ENCODE measurements around the gene NFE2L2.
"Not testable (repeated sequence)": the region's sequence is repeated elsewhere in the genome, so short reads cannot be mapped to it uniquely, and the experiment has no call there.

The NFE2L2 gene

DNA sequence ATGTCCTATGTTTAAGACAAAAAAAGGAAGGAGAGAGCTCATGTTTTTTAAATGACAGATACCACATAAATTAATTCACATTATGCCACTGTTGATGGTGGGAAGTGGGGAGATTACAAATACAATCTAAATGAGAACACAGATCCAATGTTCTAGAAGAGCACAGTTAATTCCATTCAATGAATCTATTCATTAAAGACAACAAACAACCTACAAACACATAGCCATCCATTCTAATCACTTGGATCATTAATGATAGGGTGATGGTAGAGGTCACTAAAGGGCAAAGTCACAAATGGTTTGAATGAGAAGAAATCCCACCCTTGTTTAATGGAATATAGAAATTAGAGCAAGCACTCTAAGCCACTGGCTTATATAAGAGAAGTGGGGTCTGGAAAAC lies 30.3 kb downstream of the NFE2L2 start:
- CTCF ChIA-PET = interaction anchor here (1.4 to 3.0 kb wide), 2 partner anchors 29 to 68 kb away, joined by 3 to 8 read pairs; no protein-coding TSS in a partner anchor
- H3K27ac ChIP-seq (ENCODE audit: insufficient read depth in 1 of 2, low read depth in 1 of 2, low read length in 2 of 2, poor library complexity in 1 of 2, severe bottlenecking in 2 of 2) = no peak overlapping the region
- H3K36me3 ChIP-seq (ENCODE audit: control insufficient read depth in 4 of 4, insufficient read depth in 4 of 4, low read length in 3 of 4) = peaks cover 10 to 56% (median 35%) of the 10 kb centered on the region in 4 experiments
- H3K4me3 ChIP-seq (ENCODE audit: control insufficient read depth in 1 of 7, extremely low read depth in 1 of 7, insufficient read depth in 4 of 7, low read depth in 2 of 7, low read length in 6 of 7) = no peak overlapping the region
- H3K27me3 ChIP-seq (replicated peaks in 2 of 5; ENCODE audit: control insufficient read depth in 4 of 5, insufficient read depth in 5 of 5, low read length in 4 of 5) = no peaks in the 10 kb centered on the region
- H3K4me1 ChIP-seq (ENCODE audit: control extremely low read depth in 1 of 4, control insufficient read depth in 4 of 4, insufficient read depth in 4 of 4, low read length in 3 of 4) = peaks cover 0 to 10% (median 5%) of the 10 kb centered on the region in 4 experiments
- DNase-seq = no peak
- POLR2A ChIA-PET = interaction anchor here (1.4 kb wide), 1 partner anchor 21 kb away, joined by 3 read pairs; no protein-coding TSS in a partner anchor
- H3K9me3 ChIP-seq (ENCODE audit: control extremely low read depth in 1 of 5, control insufficient read depth in 4 of 5, insufficient read depth in 2 of 5, low read depth in 1 of 5, low read length in 4 of 5) = no peaks in the 10 kb centered on the region

DNA sequence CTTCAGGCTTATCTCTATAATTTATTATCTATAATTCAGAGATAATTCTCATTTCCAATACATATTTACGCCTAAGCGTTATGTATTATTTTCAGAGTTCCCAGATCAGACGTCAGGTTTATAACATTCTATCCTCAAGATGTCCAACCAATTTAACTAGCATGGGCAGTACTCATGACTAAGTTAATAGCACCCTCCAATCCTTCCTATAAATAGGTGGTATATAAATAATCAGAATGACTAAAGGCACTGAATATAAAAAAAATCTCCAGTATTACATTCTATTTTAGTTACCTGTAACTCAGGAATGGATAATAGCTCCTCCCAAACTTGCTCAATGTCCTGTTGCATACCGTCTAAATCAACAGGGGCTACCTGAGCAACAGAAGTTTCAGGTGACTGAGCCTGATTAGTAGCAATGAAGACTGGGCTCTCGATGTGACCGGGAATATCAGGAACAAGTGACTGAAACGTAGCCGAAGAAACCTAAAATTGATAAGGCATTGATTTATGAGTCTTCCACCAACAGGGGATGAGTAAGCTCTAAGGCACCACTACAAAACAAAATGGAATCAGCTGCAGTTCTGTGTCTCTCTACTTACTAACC lies 32.3 kb downstream of the NFE2L2 start:
- Histone ChIP-seq H3K27ac (ENCODE audit: insufficient read depth in 1 of 2, low read depth in 1 of 2, low read length in 2 of 2, poor library complexity in 1 of 2, severe bottlenecking in 2 of 2) (no peak overlapping the region), H3K36me3 (ENCODE audit: control insufficient read depth in 4 of 4, insufficient read depth in 4 of 4, low read length in 3 of 4) (peaks cover 10 to 67% (median 36%) of the 10 kb centered on the region in 4 experiments)

DNA sequence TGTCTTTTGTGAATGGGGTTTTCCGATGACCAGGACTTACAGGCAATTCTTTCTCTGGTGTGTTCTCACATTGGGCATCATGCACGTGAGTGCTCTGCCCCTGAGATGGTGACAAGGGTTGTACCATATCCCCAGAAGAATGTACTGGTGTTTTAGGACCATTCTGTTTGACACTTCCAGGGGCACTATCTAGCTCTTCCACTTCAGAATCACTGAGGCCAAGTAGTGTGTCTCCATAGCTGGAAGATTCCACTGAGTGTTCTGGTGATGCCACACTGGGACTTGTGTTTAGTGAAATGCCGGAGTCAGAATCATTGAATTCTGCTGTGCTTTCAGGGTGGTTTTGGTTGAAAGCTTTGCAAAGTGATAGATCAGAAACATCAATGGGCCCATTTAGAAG lies 33.3 kb downstream of the NFE2L2 start:
- ChIA-PET POLR2A (interaction anchor here (1.3 kb wide), 1 partner anchor 13 kb away, joined by 4 read pairs; no protein-coding TSS in a partner anchor), CTCF (interaction anchor here (0.6 to 3.1 kb wide), 7 partner anchors 9 to 162 kb away, joined by 3 to 15 read pairs (median 3); no protein-coding TSS in a partner anchor)
- Histone ChIP-seq H3K9me3 (ENCODE audit: control extremely low read depth in 1 of 5, control insufficient read depth in 4 of 5, insufficient read depth in 2 of 5, low read depth in 1 of 5, low read length in 4 of 5) (no peaks in the 10 kb centered on the region), H3K4me1 (ENCODE audit: control extremely low read depth in 1 of 4, control insufficient read depth in 4 of 4, insufficient read depth in 4 of 4, low read length in 3 of 4) (peaks cover 0 to 10% (median 4%) of the 10 kb centered on the region in 4 experiments), H3K36me3 (ENCODE audit: control insufficient read depth in 4 of 4, insufficient read depth in 4 of 4, low read length in 3 of 4) (peaks cover 10 to 64% (median 36%) of the 10 kb centered on the region in 4 experiments), H3K27me3 (replicated peaks in 2 of 5; ENCODE audit: control insufficient read depth in 4 of 5, insufficient read depth in 5 of 5, low read length in 4 of 5) (no peaks in the 10 kb centered on the region), H3K4me3 (ENCODE audit: control insufficient read depth in 1 of 7, extremely low read depth in 1 of 7, insufficient read depth in 4 of 7, low read depth in 2 of 7, low read length in 6 of 7) (no peak overlapping the region), H3K27ac (ENCODE audit: insufficient read depth in 1 of 2, low read depth in 1 of 2, low read length in 2 of 2, poor library complexity in 1 of 2, severe bottlenecking in 2 of 2) (no peak overlapping the region)
- WGBS (ENCODE audit: insufficient coverage) = 97% methylated on average over 3 of the region's 3 CpGs
- no peak for DNase-seq

More for the DNA sequence above, 32.3 kb downstream of the NFE2L2 start:
- Histone ChIP-seq H3K4me3 (ENCODE audit: control insufficient read depth in 1 of 7, extremely low read depth in 1 of 7, insufficient read depth in 4 of 7, low read depth in 2 of 7, low read length in 6 of 7) (no peak overlapping the region), H3K4me1 (ENCODE audit: control extremely low read depth in 1 of 4, control insufficient read depth in 4 of 4, insufficient read depth in 4 of 4, low read length in 3 of 4) (peaks cover 0 to 5% (median 2%) of the 10 kb centered on the region in 4 experiments), H3K27me3 (replicated peaks in 2 of 5; ENCODE audit: control insufficient read depth in 4 of 5, insufficient read depth in 5 of 5, low read length in 4 of 5) (no peaks in the 10 kb centered on the region), H3K9me3 (ENCODE audit: control extremely low read depth in 1 of 5, control insufficient read depth in 4 of 5, insufficient read depth in 2 of 5, low read depth in 1 of 5, low read length in 4 of 5) (no peaks in the 10 kb centered on the region)
- ChIA-PET CTCF (interaction anchor here (1.0 to 3.0 kb wide), 5 partner anchors 10 to 64 kb away, joined by 3 to 8 read pairs (median 3); no protein-coding TSS in a partner anchor), POLR2A (no interaction called here)
- WGBS (ENCODE audit: insufficient coverage) = 91% methylated on average over 5 of the region's 8 CpGs
- no peak for DNase-seq

DNA sequence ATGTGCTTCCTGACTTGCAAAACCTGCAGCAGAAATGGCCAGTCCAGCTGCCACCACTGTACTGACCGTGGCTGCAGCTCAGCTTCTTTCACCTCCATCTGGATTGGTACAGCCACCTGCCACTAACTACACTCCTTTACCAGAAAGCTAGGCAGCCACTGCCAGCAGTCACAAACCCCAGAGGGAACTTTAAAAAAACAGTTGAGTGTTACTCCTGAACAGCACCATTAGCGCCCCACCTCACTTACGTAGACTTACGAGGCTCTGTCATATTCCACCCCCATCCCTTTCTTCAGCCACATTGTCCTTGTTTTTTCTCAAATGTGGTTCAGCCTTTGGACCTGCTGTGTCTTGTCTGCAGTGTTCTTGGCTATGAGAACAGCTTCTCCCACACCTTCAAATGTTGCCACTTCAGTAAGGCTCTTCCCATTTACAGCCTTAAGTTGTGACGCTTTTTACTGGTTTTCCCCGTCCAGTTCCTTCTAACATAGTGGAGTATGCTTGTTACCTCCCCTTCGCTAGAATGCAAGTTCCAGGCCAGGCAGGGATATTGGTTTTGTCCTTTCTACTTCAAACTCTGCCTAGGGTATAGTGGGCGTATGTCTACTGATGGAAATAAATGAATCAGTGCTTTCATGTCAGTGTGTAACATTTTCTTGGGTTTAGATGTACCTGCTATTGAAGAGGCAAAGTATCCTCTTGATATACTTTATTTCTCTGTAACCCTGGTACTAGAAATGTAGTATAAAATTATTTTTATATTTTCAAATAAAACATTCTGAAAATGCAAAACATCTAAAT lies 34.9 kb downstream of the NFE2L2 start:
- H3K27ac ChIP-seq (ENCODE audit: insufficient read depth in 1 of 2, low read depth in 1 of 2, low read length in 2 of 2, poor library complexity in 1 of 2, severe bottlenecking in 2 of 2) = no peak overlapping the region
- CTCF ChIA-PET = interaction anchor here (1.0 to 3.1 kb wide), 3 partner anchors 11 to 58 kb away, joined by 3 to 15 read pairs (median 3); no protein-coding TSS in a partner anchor
- H3K36me3 ChIP-seq (ENCODE audit: control insufficient read depth in 4 of 4, insufficient read depth in 4 of 4, low read length in 3 of 4) = peaks cover 8 to 61% (median 34%) of the 10 kb centered on the region in 4 experiments
- H3K4me1 ChIP-seq (ENCODE audit: control extremely low read depth in 1 of 4, control insufficient read depth in 4 of 4, insufficient read depth in 4 of 4, low read length in 3 of 4) = peaks cover 0 to 10% (median 4%) of the 10 kb centered on the region in 4 experiments
- H3K4me3 ChIP-seq (ENCODE audit: control insufficient read depth in 1 of 7, extremely low read depth in 1 of 7, insufficient read depth in 4 of 7, low read depth in 2 of 7, low read length in 6 of 7) = no peak overlapping the region
- no peak for DNase-seq
- POLR2A ChIA-PET = interaction anchor here (1.3 kb wide), 1 partner anchor 8 kb away, joined by 3 read pairs; no protein-coding TSS in a partner anchor
- no peaks in the 10 kb centered on the region for H3K9me3 ChIP-seq (ENCODE audit: control extremely low read depth in 1 of 5, control insufficient read depth in 4 of 5, insufficient read depth in 2 of 5, low read depth in 1 of 5, low read length in 4 of 5)
- H3K27me3 ChIP-seq (replicated peaks in 2 of 5; ENCODE audit: control insufficient read depth in 4 of 5, insufficient read depth in 5 of 5, low read length in 4 of 5) = no peaks in the 10 kb centered on the region
- 98% methylated on average over 6 of the region's 8 CpGs for WGBS (ENCODE audit: insufficient coverage)

DNA sequence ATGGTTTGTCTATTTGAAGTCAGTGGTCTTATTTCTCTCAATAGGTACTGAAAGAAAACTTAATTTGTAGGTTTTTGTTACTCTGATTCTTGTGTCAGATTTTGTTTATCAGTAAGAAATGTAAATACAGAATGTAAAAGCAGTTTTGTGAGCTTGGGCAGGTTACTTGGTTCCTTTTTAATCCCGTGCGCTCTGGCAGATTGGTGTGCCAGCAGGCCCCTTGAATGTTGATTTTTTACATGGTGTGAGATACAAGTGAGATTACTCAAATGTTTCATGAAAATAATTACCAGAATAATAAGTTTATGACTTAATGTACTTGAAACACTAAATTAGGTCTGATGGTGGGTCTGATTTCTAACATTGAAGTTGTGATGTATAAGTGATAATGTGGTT lies 38.6 kb downstream of the NFE2L2 start:
- CTCF ChIA-PET = interaction anchor here (1.4 to 4.6 kb wide), 4 partner anchors 9 to 193 kb away, joined by 3 to 21 read pairs (median 4); partner anchors contain the start of gene NFE2L2
- no peak for DNase-seq
- no CpG with 5 or more reads among the region's 2 CpGs for whole genome bisulfite sequencing (ENCODE audit: insufficient coverage)
- Histone ChIP-seq H3K36me3 (ENCODE audit: control insufficient read depth in 4 of 4, insufficient read depth in 4 of 4, low read length in 3 of 4) (peaks cover 9 to 45% (median 30%) of the 10 kb centered on the region in 4 experiments), H3K27ac (ENCODE audit: insufficient read depth in 1 of 2, low read depth in 1 of 2, low read length in 2 of 2, poor library complexity in 1 of 2, severe bottlenecking in 2 of 2) (no peak overlapping the region), H3K9me3 (ENCODE audit: control extremely low read depth in 1 of 5, control insufficient read depth in 4 of 5, insufficient read depth in 2 of 5, low read depth in 1 of 5, low read length in 4 of 5) (no peaks in the 10 kb centered on the region), H3K4me3 (ENCODE audit: control insufficient read depth in 1 of 7, extremely low read depth in 1 of 7, insufficient read depth in 4 of 7, low read depth in 2 of 7, low read length in 6 of 7) (no peak overlapping the region), H3K4me1 (ENCODE audit: control extremely low read depth in 1 of 4, control insufficient read depth in 4 of 4, insufficient read depth in 4 of 4, low read length in 3 of 4) (peaks cover 0 to 10% (median 4%) of the 10 kb centered on the region in 4 experiments), H3K27me3 (replicated peaks in 2 of 5; ENCODE audit: control insufficient read depth in 4 of 5, insufficient read depth in 5 of 5, low read length in 4 of 5) (no peaks in the 10 kb centered on the region)
- POLR2A ChIA-PET = interaction anchor here (0.7 to 2.1 kb wide), 6 partner anchors 11 to 189 kb away, joined by 4 to 9 read pairs (median 6); partner anchors contain the start of genes HNRNPA3 and NFE2L2

DNA sequence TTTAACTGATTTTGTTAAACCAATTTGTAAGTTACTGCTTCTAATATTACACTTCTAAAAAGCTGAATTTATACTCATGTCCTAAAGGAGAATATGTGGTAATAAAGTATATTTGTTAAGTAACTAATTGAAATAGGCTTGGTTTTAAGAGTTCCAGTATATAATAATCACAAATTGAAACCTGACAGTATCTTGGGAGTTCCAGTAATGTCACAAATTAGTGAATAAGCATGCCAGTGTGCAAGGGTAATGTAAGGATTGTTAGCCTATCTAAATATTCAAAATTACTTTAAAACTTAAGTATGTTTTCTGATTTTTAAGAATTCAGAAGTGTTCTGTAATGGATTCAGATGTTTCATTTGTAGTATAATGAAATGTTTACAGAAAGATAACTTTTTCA lies 41.1 kb downstream of the NFE2L2 start:
- CTCF ChIA-PET; H3K27ac ChIP-seq (ENCODE audit: insufficient read depth in 1 of 2, low read depth in 1 of 2, low read length in 2 of 2, poor library complexity in 1 of 2, severe bottlenecking in 2 of 2); H3K27me3 ChIP-seq (replicated peaks in 2 of 5; ENCODE audit: control insufficient read depth in 4 of 5, insufficient read depth in 5 of 5, low read length in 4 of 5); H3K4me3 ChIP-seq (ENCODE audit: control insufficient read depth in 1 of 7, extremely low read depth in 1 of 7, insufficient read depth in 4 of 7, low read depth in 2 of 7, low read length in 6 of 7); H3K9me3 ChIP-seq (ENCODE audit: control extremely low read depth in 1 of 5, control insufficient read depth in 4 of 5, insufficient read depth in 2 of 5, low read depth in 1 of 5, low read length in 4 of 5); DNase-seq: not testable (repeated sequence)
- POLR2A ChIA-PET = interaction anchor here (0.7 kb wide), 1 partner anchor 37 kb away, joined by 4 read pairs; no protein-coding TSS in a partner anchor
- Histone ChIP-seq H3K36me3 (ENCODE audit: control insufficient read depth in 4 of 4, insufficient read depth in 4 of 4, low read length in 3 of 4) (peaks cover 19 to 36% (median 30%) of the 10 kb centered on the region in 4 experiments), H3K4me1 (ENCODE audit: control extremely low read depth in 1 of 4, control insufficient read depth in 4 of 4, insufficient read depth in 4 of 4, low read length in 3 of 4) (peaks cover 0 to 10% (median 4%) of the 10 kb centered on the region in 4 experiments)
